GM19035 (cell line): ENCODE results near the gene SNUPN.
"Not testable (repeated sequence)": the region's sequence is repeated elsewhere in the genome, so short reads cannot be mapped to it uniquely, and the experiment has no call there.

Source experiments
- ATAC-seq: cut with Tn5 transposase; IDR thresholded peaks from one replicate; pipeline ENCODE4 v1.9.1; 2021; ENCODE audit not compliant: unreplicated experiment

SNUPN gene

DNA sequence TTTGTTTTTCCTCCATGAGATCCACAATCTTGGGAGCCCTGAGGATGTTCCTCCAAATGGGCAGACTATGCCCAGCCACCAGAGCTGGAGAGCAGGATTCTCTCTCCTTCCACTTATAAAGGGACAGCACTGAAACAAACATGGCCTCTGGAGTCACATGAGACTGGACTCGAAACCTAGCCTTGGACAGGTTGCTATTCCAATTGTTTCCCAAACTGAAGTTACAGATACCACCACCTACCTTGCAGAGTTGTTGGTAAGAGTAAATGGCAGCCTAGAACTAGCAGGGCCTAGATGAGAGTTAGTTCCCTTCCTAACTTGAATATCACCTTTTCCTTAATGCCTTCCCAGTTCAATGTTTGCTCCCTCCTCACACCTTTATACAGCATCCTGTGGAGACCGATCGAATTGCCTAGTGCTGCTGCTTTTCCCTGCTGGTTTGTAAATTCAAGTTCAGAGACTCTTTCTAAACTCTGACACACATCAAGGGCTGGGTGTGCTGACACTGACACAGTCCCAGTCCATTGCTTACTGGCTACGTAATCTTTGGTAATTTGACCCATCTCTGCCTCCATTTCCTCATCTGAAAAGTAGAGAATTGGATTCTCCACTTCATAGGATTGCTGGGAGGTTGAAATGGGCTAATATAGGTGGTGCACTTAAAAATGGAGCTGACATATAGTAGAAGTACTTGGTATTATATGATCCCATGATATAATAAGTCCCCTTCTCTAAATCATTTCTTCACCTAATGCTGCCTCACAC, 11.9 kb upstream of the SNUPN start:
- ATAC-seq: no peak

DNA sequence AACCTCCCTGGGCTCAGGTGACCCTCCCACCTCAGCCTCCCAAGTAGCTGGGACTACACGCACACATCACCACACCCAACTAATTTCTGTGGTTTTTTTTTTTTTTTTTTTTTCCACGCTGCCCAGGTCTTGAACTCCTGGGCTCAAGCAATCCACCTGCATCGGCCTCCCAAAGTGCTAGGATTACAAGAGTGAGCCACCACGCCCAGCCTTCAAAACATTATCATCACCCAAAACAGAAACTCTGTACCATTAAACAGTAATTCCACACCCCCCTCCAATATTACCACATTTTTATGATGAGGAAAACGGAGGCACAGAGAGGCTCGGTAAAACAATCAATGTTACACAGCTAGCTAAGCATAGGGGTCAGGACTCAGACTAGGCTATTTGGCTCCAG, 10.5 kb upstream of the SNUPN start:
- no peak for ATAC-seq

DNA sequence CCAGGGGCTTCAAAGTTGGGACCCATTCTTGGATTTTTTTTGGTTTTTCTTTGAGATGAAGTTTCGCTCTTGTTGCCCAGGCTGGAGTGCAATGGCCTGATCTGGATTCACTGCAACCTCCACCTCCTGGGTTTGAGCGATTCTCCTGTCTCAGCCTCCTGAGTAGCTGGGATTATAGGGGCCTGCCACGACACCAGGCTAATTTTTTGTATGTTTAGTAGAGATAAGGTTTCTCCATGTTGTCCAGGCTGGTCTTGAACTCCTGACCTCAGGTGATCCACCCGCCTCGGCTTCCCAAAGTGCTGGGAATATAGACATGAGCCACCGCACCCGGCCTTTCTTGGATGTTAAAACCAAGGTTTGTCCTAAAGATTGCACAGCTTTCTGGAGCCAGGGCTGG, 8.4 kb upstream of the SNUPN start:
- not testable (repeated sequence) for ATAC-seq

DNA sequence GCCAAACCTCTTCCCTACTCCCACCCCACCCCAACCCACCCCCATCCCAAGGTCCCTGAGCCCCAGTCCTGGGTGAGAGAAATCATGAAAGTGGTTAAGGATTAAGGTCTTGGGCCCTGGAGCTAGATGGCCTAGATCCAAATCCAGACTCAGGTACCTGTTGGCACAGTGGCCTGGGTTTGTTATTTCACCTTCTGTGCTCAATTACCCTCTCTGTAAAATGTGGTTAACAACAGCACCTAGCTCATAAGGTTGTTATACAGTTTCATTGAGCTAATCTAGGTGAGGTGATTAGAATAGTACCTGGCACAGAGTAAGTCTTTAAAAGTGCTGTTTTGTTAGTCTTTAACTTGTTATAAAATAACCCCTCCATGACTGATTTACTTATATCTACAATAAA, 6.4 kb upstream of the SNUPN start:
- ATAC-seq: no peak

DNA sequence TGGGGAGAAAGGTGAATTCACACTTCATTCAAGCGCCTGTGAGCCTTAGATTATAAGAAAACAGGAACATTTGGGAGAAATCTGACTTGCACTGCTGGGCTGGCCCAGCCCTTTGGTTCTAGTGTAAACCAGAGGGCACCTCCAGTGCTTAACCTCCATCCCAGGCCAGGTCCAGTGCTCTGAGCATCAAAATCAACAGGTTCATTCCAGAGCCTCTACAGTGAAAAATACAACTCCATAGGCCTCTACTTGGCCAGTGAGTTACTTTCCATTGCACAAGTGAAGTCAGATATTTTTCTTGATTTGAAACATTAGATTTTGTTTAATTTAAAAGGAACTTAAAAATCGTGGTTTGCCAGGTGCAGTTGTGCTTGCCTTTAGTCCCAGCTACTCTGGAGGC, 3.0 kb downstream of the SNUPN start:
- ATAC-seq: no peak

DNA sequence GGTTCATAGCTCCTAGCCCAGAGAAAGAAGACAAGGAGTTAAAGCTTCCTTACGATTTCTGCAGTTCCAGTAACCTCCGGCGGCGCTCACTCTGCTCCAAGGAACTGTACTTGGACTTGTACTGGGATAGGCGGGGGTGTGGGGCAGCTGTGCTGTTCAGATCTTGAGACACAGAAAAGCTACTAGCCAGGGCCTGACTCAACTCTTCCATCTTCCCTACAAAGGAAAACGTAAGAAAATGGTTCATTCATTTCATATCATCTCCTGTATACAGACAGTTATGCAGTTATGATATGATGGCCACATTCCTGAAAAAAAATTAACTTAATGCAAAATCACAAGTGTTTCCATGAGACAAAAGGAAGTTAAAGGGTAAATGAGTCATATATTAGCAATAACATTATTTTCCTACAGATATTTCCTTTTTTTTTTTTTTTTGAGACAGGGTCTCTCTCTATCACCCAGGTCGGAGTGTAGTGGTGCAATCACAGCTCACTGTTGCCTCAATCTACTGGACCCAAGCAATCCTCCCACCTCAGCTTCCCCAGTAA, 4.6 kb downstream of the SNUPN start:
- no peak for ATAC-seq

DNA sequence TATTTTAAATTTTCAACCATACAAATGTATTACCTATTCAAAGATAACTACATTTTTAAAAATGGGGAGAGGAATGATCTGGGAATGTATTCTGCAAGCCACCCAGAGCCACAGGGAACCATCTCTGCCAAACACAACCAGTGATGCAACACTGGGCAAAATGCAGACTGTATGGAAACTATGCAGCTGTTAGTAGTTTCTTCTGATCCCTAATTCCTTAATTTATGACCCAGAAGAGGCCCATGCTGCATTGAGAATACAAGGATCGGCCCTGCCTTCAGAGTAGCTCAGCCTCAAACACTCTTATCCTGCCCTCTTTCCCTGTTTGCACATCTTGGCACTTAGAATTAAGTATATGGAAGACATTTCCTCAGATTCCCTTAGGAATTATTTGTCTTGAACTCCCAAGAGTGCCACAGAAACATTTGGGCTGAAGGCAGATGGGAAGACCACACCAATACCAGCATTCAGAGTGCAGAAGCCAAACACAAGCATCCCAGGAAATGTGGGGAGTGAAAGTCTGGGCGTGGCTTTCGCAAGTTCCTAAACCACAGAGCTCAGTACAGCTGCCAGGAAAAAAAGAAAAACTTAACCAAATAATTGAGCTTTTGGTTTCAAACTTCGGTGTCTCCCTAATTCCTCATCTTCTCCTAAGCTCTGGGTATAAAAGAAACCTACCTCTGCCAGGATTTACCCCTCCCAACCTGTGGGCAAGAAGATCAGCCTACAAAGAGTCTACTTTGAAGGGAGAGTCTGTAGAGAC, 5.3 kb downstream of the SNUPN start:
- no peak for ATAC-seq

DNA sequence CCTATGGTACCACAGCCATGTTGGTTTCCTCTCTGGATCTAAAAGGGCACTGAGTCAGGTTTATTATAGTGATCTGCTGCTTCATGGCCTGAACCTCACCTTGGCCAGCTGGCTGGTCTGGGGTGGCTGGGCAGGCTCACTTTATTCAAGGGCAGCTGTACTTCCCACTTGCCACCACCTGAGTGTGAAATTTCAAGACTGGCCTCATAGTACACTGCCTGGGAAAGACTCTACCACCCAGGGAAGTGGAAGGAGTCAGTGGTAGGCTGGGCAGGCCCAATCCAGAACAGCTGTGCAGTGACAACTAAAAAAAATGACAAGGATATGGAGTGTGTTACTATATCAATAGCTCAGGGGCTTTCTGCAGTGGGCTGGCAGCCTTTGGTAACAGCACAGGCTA, 8.8 kb downstream of the SNUPN start:
- no peak for ATAC-seq

DNA sequence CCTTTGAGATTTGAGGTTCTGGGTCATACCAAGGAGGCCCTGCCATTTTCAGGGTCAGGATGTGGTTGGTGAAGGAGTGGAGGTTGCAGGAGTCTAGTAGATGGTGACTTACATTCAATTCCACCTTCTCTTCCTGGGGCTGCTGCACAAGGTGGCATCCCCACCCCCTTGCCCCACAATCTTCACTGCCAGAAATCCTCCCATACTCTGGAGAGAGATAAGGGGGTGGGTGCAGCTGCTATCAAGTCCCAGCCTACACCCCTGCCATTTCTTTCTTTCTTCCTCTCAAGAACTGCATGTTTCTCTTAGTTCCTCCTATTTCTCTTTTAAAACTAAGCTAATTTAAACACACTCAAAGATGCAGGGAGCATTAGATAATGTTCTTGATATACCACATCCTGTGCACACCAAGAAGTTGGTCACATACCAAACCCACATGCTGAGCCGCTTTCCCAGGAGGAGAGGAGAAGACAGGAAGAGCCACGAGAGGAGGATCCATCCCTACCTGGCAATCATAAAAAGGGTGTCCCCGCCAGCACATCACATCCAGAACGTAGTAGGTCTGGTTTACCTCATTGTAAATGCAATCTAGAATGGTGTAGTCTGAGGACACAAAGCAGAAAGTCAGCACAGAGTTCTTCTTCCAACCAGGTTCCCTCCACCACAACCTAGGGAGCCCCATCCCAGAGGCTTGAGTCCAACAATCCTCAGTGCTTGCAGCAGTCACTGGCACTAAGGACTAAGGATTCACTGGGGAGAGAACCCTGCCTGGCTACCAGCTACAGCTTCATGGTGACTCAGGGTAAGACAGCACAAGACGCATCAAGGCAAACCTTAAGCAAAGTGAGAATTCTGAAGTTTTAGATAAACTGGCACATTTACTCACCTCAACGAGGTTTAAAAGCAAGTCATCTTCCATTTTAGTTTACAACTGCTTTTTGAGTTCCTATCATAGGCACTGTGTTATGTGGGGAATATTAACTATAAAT, 18.5 kb downstream of the SNUPN start:
- ATAC-seq: no peak

DNA sequence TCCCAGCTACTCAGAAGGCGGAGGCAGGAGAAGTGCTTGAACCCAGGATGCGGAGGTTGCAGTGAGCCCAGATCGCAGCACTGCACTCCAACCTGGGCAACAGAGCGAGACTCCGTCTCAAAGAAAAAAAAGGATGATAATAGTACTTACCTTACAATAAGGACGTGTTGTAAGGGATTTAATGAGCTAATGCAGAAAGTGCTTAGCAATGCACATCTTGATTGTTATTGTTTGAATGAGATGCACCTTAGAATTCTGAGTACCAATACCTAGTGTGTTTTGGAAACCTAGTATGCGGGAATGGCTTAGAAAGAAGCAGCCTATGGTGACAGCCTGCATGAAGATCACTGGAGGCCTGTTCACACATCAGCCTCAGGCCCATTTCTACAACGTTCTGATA, 19.5 kb downstream of the SNUPN start:
- ATAC-seq: no peak

DNA sequence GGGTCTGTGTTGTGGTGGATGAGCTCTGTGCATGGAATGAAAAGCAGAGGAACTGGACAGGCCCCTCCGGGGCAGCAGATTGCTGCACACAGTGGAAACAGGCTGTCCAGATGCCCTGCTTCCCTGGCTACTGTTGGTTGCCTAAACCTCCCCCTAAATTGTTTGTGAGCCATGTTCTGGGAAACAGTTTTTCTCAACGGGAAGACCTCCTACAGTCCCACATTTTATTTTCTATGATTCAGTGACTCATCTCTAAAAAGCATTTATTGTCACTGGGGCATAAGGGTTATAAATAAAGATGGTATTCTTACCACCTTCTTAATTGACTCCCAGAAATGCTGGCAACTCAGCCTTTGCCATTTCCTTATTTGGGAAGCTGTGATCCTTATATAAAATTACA, 26.1 kb downstream of the SNUPN start:
- no peak for ATAC-seq

DNA sequence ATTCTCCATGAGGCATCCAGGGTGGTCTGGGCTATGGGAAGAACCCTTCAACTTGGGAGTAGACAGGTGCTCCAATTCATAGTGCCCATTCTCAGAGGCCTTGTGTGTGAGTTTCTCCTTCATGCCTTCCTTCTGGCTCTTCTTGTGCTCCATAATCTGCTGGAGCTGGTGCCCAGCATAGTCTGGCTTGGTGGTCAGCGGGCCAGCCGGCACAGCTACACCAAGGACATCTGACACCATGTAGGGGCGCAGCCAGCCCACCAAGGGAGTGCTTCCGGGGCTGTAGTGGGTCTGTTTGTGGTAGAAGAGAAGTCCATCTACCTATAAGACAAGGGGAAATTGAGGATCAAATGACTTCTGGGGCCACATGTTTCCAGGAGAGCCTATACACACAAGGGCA, 27.2 kb downstream of the SNUPN start:
- no peak for ATAC-seq

DNA sequence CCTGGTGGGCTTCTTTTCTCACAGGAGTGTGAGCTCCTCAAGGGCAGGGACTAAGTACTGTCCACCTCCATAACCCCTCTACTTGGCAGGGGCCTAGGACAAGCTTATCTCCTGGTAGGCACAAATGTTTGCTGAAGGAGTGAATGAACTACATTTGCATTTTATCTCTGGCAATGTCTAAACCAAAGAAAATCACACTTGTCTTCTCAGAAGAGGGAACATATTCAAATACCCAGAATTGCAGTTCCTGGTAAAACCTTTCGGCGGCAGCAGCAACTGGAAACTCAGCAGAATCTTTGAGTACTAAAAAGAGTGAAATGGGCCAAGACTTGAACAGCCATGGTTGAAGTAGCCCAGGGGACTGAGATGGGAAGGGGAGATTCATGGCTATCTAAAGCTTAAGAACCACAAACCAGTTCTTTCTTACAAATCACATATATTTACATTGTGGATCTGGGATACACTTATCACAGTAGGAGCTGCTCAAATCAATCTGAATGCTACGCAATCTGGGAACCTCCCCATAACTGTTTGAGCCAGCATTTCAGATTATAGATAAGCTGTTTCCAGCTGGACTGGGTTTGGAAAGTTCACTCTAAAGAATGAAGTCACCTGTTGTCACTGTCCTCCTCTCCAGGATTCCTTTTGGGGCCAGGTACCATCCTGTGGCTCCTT, 27.7 kb downstream of the SNUPN start:
- ATAC-seq: no peak

DNA sequence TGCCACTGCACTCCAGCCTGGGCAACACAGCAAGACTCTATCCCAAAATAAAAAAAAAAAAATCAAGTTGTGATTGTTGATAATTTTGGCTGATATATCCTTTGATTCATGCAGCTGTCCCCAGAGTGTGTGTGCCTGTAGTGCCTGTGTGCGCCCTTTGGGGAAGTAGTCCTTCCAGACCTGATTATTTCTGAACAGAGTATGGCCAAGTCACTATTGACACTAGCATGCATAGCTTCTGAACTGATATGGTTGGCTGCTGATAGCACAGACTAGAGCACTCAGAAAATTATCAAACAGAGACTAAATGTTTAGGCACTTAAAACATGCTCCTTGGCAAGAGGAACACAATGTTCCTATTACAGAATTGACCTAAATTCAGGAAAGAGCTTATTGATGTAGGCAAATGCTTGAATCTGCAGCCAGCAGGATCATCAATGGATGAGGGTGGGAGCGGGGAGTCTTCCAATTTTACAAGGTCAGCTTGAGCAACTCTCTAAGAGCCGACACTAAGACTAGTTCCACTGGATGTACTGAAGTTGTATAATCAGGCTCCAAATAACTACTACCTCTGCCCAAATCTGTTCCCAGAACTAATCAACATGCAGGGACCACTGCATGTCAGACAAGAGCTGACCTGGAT, 28.7 kb downstream of the SNUPN start:
- ATAC-seq: no peak

DNA sequence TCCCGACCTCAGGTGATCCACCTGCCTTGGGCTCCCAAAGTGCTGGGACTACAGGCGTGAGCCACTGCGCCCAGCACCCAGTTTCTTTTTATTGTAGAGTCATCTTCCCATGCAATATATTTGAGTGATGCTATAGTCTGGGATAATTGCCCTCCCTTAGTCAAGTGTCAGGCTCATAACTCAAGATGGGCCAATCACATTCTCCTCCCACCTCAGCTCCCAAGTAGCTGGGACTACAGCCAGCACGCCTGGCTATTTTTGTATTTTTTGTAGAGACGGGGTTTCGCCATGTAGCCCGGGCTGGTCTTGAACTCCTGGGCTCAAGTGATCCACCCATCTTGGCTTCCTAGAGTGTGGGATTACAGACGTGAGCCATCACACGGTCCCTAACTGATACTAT, 31.2 kb downstream of the SNUPN start:
- no peak for ATAC-seq

DNA sequence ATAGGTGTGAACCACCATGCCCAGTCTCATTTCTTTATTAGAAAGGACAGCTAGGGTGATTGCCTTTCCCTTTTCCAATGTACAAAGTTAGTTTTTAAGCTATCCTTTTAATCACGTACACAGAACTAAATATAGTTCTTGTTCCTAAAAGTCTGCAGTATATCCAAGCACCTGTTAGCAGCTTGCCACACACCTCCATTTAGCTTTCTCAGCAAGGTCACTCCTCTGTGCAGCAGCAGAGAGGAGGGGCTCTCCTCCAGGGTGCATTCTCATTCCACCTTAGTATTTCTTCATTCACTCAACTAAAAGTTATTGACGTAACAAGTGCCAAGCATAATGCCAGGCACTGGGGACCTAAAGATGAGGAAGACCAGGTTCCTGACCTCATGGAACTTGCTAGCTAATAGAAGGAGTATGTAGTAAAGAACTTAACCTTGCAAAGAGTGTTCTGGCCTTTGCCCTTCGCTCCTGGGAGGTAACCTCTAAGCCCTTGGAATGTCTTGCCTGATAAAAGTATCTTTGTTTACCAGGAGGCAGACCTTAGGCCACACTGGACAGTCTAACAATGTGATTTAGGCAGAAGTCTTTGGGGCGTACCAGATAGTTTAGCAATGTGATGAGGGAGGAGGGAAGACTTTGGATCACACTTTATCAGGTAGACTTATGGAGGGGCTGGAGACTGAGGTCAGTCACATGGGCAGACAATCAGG, 33.7 kb downstream of the SNUPN start:
- no peak for ATAC-seq

DNA sequence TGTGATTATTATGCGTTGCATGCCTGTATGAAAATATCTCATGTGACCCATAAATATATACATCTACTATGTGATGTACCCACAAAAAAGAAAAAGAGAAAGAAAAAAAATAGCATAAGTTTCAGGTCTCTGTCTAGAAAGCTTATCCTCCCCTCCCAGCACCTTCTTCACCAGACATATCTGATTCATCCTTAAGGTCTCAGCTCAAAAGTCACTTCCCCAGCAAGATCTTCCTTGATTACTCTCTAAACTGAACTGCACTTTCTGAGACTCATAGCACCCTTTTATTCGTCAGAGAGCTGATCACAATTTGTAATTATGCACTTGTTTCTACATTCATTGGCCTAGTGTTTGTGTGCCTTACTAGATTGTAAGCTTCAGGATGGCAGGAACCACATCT, 35.3 kb downstream of the SNUPN start:
- no peak for ATAC-seq

DNA sequence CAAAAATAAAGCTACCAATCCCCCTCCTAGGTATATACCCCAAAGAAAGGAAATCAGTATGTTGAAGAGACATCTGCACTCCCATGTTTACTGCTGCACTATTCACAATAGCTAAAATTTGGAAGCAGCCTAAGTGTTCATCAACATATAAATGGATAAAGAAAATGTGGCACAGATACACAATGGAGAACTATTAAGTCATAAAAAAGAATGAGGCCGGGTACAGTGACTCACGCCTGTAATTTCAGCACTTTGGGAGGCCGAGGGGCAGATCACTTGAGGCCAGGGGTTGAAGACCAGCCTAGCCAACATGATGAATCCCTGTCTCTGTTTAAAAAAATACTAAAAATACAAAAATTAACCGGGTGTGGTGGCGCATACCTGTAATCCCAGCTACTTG, 36.5 kb downstream of the SNUPN start:
- ATAC-seq: no peak

DNA sequence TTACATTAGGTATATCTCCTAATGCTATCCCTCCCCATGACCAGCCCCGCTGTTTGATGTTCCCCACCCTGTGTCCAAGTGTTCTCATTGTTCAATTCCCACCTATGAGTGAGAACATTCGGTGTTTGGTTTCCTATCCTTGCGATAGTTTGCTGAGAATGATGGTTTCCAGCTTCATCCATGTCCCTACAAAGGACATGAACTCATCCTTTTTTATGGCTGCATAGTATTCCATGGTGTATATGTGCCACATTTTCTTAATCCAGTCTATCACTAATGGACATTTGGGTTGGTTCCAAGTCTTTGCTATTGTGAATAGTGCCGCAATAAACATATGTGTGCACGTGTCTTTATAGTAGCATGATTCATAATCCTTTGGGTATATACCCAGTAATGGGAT, 39.1 kb downstream of the SNUPN start:
- not testable (repeated sequence) for ATAC-seq
